Fibroblast of skin of right biceps (primary cell): ENCODE results near the gene SEMA5A.

Experiments used
- DNase-seq: peaks from one replicate; pipeline ENCODE4 v3.0.0-alpha.2; 2013

SEMA5A gene

GRCh38 chr5:9156282-9156681 is 389.6 kb downstream of the SEMA5A start:
- peak; percentile 70 for DNase-seq

DNA sequence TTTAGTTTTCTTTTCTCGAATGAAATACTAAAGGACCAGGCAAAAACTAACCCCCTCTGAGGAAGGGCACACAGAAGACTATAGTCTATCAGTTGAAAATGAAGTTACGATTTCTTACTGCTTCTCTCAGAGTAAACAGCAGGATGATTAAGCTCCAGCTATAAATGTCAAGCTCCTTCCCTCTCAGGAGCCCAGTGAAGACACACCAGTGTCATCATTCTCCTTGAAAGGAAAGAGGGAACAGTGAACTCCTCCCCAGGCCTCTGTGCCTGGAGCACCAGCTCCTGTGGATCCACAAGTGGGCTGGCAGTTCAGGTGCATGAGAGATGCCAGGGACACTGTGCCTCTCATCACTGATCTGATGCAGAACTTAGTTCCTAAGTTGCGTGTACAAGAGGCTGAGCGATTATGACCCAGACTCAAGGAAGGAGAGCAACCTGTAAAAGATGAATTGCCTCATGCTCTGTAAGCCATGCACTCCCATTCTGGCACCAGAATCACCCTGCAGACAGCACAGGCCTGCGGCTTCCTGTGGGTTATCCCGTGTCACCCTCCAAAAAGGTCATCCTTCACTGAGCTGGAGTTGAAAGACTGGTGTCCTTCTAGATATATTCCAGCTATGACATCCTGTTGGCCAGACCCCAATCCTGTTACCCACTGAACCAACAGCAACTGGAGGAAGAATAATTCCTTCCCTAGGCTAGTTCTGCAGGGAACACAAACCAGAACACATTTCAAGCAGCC is 394.0 kb downstream of the SEMA5A start:
- no peak for DNase-seq

GRCh38 chr5:9149988-9150387 is 395.9 kb downstream of the SEMA5A start:
- DNase-seq: peak; percentile 85

DNA sequence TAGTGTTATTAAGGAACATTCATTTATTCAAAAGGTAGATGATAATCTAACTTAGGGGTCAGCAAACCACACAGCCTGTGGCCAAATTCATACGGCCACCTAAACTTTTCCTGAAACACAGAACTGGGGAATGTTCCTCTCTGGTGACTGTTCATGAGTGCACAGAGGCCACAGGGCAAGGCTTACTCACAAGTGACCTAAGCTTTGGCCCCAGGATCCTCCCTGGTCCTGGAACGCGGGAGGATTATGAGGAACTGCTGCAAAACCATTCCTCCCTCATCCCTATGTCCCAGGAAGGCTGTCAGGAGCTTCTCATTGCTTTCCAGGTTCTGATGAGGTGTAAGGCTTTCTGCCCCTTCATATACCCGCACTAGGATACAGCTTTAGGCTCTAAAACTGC is 397.6 kb downstream of the SEMA5A start:
- no peak for DNase-seq

DNA sequence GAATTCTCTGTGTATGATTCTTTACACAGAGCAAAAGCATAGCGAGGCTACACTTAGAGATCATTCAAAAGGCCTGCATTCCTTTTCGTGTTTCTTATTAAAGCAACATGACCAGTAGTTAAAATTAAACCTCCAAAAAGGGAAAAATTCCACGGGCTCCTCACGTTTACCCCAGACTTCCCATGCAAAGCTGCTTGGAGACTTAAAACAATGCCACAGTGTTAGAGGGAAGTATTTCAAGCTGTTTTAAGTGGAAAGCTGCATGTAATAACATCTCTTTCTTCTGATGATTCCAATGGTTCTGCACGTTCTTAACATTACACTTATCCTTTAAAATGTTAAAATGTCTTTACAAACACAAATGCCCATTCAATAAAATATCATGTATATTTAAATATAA is 405.2 kb downstream of the SEMA5A start:
- no peak for DNase-seq

GRCh38 chr5:9140202-9140601 is 405.7 kb downstream of the SEMA5A start:
- DNase-seq: no peak

- DNase-seq: no peak
Observed at GRCh38 chr5:9139344-9139743, 406.5 kb downstream of the SEMA5A start.

GRCh38 chr5:9128136-9128535 is 417.7 kb downstream of the SEMA5A start:
- no peak for DNase-seq

DNA sequence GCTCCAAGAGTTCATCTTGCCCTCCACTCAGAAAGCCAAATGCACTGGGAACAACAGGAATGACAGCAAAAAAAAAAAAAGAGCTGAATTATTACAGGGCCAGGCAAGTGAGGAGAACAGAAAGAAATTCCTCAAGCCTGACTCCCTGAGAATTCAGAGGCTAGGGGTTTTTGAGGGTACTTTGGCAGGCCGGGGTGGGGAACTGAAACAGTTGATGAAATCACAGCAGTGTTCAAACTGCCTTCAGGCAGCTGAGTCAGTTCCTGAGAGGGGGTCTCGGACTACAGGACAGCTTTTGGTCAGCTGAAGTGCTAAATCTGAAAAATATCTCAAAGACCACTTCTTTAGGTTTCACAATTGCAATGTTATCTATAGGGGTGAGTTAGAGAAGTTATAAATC is 419.4 kb downstream of the SEMA5A start:
- no peak for DNase-seq

GRCh38 chr5:9125852-9126251 is 420.0 kb downstream of the SEMA5A start:
- DNase-seq: no peak

DNA sequence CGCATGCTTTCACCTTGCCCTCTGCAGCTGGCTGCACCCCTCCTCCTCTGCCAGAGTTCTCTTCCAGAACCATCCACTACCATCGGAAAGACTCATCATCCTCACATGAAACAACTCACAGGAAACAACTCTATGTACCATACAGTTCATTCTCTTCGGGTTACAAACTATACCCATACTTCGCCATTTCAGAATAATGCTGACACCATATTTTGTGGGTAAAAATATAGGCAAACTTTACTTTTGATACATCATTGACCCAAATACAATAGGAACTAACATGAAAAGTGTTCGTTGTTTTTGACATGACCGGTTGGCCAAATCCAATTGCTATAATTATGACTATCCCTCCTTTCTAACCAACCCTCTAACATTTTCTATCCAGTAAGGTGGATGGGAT is 421.0 kb downstream of the SEMA5A start:
- DNase-seq: no peak

DNA sequence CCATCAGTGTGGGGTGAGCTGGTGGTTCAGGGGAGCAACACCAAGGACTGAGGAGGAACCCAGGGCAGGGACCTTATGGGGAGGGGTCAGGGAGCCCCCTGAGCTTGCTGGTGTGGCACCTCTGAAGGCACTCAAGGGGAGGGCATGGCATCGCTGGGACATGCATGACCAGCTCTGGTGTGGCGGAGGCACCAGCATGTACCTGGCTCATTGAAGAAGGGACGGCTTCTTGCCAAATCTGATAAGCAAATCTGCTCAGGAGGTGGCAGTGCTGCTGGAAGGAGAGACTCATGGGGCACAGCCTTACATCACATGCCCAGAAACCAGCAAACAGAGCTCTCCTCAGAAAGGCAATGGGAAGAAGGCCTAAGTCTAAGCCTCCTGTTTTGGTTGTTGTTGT is 421.8 kb downstream of the SEMA5A start:
- no peak for DNase-seq

GRCh38 chr5:9122528-9122927 is 423.3 kb downstream of the SEMA5A start:
- DNase-seq: no peak

DNA sequence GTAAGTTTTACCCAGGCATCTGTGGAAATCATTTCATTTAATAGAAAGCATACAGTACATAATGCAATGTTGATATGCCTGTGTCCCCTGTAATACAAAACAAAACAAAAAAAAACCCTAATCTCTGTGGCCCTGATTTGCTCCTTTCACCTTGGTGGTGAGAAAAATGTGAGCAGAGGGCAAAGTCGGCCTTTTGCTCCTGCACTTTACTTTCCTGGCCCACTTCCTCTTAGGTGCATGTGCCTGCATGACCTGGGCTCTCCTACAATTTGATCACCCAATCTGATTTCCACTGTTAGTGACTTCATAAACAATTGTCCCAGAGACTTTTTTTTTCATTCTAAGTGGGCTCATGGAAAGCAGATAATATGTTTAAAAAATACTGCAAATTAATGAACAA is 424.3 kb downstream of the SEMA5A start:
- no peak for DNase-seq

- DNase-seq: no peak
Observed at GRCh38 chr5:9118852-9119251, 427.0 kb downstream of the SEMA5A start.

DNA sequence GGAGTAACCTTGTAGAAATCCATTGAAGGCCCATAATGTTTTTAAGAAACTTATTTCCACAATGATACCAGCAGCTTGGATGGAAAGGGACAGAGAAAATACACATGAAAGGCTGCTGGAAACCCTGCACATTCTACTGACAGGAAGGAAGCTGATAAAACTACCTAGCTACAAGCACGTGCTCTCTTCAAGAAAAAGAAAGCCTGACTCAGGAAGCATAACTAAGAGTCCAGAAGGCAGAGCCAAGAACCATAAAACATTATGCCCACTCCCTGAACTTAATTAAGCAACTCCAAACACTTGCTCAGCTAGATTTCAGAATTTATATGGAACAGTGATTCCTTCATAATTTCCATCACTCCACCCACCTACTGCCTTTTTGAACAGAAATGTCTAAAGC is 430.8 kb downstream of the SEMA5A start:
- no peak for DNase-seq

- no peak for DNase-seq
Observed at GRCh38 chr5:9112520-9113291, 433.2 kb downstream of the SEMA5A start.

DNA sequence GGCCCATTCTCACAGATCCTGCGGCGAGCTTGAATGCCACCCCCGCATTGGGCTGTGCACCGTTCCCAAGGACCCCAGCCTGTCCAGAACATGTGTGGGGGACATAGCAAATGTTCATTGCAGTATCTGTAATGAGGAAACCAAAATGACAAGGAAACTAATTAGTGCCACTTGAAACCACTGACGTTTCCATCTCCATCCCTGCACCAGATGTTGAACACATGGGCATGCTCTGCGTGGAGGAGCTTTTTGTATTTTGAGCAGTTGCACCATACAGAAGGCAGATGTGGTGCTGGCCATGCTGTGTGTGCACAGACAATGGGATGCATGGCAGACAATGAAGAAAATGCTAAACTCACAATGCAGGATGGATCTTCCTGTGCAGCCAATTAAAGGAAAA is 437.7 kb downstream of the SEMA5A start:
- no peak for DNase-seq

GRCh38 chr5:9105851-9106250 is 440.0 kb downstream of the SEMA5A start:
- no peak for DNase-seq

DNA sequence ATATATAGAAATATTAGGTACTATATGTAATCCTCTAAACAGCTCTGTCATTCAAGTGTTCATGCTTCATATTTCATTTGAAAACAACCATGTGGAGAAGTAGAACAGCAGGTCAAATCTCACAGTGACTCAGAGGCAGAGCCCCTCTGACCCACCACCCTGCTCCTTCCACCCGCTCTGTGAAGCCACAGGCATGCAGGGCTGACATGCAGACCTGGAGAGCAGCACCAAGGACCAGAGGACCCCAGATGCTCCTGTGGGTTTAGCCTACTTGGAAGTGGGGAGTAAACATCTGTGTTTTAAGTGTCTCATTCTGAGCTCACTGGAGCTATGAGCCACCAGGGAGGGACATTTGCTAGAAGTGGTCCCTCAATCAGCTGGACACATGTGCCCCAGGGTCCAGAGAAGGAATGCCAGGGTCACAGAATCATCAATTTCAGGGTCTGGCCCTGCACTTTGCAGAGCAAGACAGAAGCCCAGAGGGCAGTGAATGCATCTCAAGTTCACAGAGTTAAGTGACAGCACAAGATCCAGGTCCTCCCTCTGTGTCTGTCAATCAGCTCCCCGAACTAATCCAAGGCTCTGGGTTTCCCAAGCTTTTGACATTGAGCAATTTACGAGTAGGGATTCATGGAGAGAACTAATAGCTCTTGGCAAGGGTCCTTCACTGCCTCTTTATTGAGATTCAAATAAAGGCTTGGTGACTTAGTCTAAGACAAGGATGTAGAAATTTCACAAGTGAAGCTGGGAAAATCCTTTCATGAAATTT is 441.1 kb downstream of the SEMA5A start:
- DNase-seq: peak; percentile 48

DNA sequence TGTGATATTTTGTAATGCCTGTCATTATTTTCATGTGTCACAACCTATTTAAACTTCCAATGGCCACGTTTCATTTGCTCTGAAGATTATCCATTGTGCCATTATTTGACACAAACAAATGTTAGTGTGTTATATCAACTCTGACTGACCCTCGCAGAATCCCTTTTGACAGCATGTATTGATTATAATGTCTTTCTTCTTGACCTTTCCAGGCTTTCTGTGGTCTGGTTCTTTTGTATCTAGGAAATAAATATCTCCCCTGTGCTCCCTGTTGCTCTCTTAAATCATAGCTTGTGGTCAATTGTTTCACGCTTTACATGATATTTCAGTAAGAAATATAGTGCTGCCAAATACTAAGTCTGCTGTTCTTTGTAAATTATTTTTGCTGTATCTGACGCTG is 442.6 kb downstream of the SEMA5A start:
- no peak for DNase-seq

DNA sequence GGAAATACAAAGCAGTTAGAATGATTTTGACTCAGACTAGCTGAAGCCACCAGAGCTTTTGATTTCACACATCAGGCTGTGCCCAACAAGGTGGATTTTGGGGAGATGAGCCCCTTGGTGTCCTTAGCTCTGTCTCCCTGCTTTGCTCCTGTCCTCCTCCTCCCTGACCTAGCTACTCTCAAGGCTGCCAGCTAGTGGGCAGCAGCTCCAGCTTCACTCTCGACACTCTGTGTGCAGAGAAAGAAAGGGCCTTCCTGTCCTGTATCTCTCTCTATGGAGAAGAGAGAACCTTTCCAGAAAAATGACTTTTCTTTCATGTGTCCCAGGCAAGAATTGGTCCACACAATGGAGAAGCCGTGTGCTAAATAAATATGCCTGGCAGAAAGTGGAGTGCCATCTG is 446.2 kb downstream of the SEMA5A start:
- DNase-seq: no peak

DNA sequence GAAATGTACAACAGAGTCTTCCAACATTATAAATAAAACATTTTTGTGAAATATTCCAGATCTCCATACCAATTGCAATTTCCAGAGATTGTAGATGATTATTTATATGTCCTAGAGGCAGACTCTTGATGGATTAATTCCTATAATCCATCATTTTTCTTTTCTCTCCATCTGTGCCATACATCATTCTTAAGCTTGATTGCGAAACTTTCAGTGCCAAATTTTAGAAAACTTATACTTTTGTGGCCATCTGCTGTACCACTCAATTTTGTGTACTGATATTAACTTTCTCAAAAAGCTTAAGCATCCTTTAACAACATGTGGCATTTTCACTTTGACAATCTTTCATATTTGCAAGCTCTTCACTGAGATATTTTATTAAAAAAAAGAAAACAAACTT is 446.9 kb downstream of the SEMA5A start:
- no peak for DNase-seq

DNA sequence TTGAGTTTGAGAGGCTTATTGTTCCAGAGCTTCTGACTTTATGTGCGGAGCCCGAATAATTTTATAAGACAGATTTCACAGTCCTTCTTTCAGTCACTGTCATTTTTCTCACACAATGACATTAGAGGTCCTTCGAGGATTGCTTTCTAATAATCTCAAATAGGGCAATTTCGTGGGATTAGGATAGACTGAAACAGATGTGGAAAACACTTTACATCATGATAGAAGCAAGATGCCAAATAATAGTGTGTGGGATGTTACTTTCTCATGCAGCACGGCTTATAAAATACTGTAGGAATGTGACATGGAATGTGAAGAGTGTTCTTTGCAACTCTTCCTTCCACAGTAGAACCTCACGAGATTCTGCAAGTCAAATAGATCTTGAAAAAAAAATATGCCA is 451.3 kb downstream of the SEMA5A start:
- DNase-seq: peak; percentile 36
